Islet precursor cell (in vitro differentiated cells): ENCODE results near the gene APOC1.
A peak's percentile ranks its signal among the peaks of the same experiment; 100 is the strongest.
"Not testable (repeated sequence)": the region's sequence is repeated elsewhere in the genome, so short reads cannot be mapped to it uniquely, and the experiment has no call there.

ENCODE experiments used
- DNase-seq: peaks from one replicate; pipeline ENCODE4 v3.0.0-alpha.2; 2018

Gene APOC1

DNA sequence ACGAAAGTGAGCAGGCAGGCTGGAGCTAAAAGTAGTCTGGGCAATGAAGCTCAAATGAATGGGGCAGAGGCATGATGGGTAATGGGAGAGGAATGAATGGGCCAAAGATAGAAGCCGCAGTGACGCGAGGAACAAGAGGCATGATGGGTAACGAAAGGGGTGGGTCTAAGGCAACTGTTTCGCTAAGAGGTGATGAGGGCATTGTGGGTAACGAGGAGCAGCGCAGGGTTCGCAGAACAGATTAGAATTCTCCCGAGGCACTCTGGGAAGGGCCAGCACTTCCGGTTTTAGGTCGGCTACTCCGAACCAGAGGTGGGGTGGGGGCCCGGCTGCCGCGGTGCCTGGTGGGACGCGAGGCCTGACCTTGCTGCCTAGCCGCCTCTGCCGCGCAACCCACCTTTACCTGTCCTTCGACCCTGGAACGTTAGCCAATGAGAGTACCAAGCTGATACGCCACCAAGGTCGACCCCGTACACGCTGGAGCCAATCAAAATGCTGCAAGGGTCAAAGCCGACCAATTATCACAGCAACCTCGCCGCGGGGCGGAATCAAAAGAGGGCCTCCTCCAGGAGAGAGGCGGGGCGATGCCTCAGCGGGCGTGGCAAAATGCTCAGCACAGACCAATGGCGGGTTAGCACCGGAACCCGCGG lies 23.9 kb upstream of the APOC1 start:
- peak; percentile 100 for DNase-seq

DNA sequence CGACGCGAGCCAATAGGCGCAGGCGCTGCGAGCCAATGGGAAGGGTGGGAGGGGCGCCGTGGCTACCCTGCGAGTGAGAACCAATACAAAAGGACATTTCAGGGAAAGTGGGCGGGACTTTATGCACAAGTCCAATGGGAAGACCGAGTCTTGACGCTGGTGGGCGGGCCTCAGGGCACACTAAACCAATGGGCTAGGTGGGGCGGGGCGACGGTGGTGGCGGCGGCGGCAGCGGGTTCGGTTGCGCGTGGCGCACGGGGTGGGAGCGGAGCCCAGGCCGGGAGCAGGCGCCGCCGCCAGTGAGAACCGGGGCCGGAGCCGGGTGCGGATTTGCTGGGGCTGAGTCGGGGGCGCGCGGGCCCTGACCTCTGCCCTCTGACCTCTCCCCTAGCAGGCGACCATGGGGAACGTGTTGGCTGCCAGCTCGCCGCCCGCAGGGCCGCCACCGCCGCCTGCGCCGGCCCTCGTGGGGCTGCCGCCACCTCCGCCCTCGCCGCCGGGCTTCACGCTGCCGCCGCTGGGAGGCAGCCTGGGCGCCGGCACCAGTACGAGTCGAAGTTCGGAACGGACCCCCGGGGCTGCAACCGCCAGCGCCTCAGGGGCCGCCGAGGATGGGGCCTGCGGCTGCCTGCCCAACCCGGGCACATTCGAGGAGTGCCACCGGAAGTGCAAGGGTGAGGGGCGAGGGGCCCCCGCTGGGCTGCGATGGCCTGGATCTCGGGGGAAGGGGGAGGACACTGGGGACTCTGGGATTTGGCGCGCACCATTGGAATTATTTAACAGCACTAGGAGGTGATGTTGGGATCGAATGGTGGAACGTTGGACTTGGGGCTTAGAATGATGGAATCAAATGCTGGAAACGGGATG lies 23.2 kb upstream of the APOC1 start, which contains the start of gene TOMM40:
TSS of gene TOMM40 (plus strand) at position 239 of the 867 bp plus-strand sequence. CDS start at position 401, 162 bp downstream.
- no peak for DNase-seq

DNA sequence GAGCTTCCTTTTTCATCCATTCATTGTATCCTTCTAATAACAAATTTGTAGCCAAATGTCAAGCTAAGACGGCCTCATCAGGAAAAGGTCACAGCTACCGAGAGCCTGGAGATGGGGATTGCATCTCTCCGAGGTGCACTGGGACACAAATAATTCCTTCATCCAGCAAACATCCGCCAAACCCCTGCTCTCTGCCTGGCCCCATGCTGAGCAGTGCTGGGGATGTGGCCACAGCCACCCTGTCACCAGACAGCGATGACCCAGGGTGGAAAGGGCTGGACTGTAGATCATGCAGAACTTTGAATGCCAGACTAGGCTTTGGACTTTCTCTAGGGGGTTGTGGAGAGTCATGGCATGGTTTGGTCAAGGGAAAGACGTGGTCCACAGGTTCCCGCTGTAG lies 21.5 kb upstream of the APOC1 start:
- no peak for DNase-seq

DNA sequence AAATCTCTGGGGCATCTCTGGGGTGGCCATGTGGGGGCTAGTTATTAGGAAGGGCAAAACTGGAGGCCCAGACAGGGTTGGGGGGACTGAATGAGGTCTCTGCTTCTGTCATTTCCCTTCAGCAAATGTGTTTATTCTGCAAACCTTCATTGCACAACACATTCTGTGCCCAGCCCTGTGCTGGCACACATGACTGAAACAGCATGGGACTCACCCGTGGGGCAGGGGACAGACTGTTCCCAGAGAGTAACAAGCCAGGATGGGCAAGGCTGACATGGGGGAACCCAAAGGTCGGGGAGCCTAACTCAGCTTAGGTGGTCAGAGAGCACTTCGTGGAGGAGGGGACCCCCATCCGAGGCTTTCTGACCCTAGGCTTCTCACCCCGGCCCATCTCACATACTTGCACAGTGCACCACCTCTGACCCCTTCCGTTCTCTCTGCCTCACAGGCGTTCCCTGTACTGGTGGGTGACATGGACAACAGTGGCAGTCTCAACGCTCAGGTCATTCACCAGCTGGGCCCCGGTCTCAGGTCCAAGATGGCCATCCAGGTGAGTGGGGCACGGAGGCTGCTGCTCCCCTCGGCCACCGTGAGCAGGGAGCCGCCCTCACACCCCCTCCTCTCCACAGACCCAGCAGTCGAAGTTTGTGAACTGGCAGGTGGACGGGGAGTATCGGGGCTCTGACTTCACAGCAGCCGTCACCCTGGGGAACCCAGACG lies 20.9 kb upstream of the APOC1 start:
- no peak for DNase-seq

DNA sequence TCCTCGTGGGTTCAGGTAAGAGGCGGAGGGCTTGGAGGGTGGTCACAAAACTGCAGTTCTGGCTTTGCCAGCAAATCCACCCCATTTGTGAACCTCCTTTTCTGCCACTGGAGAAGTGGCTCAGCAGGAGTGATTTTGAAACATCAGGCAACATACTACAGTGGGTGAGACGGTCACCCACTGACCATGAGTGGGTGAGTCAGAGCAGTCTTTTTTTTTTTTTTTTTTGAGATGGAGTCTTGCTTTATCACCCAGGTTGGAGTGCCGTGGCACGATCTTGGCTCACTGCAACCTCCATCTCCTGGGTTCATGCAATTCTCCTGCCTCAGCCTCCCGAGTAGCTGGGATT lies 20.4 kb upstream of the APOC1 start:
- DNase-seq = no peak

DNA sequence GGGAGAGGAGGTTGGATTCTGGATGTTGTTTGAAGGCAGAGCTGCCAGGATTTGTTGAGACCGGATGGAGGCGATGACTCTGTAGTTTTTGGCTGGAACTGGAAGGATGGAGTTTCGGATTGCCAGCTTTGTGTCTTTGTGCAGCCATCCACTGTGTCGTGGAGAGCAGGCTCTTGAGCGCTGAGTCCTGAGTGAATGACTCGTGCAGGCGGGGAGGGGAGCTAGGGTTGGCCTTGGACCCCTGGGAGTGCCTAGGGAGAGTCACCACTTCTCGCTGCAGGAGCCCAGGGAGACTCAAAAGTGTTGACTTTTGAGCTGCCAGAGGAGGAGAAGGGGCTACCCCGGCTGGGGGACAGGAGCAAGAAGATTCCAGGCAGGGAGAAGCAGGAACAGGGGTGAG lies 19.5 kb upstream of the APOC1 start:
- no peak for DNase-seq

DNA sequence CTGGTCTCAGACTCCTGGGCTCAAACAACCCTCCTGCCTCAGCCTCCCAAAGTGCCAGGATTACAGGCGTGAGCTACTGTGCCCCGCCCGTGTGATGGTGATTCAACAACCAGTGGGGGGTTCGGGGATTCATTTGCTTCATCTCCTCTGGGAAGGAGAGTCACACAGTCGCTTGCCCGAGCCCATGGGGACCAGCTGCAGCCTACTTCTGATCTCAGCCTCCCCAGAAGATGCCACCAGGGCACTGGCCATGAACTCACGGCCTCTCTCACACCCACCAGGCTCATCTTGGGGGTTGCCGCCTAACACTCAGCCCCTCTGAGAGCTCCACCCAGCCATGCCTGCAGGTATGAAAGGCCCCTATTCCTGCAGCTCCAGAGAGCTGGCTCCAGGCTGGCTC lies 16.6 kb upstream of the APOC1 start:
- peak; percentile 44 for DNase-seq

DNA sequence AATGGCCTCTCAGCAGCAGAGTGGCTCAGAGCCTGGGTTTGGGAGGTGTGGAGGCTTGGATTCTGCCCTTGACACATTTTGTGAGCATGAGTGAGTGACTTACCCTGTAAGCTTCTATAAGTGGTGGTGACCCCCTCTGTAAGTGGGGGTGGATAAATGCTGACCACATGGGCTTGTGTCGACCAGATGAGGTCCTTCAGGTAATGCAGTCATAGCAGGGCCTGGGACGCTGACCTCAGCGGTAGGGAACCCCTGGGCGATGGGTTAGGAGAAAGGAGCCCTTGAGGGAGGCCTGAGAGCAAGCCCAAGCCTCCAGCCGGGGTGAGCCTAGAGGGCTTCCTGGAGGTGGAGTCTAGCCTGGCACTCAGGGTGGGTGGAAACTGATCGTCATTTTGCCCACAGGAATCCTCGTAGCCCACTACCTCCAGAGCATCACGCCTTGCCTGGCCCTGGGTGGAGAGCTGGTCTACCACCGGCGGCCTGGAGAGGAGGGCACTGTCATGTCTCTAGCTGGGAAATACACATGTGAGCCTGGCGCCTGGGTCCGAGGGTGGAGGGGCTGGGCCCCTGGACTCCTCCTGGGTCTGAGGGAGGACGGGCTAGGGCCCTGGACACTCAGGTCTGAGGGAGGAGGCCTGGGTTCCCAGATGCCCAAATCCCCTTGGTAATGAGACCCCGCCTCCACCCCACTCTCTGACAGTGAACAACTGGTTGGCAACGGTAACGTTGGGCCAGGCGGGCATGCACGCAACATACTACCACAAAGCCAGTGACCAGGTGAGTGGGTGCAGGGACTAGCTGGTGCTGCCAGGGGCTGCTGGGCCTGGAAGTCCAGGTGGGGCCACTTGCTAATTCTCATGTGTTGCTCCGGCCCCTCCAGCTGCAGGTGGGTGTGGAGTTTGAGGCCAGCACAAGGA lies 13.8 kb upstream of the APOC1 start:
- DNase-seq = peak; percentile 42

DNA sequence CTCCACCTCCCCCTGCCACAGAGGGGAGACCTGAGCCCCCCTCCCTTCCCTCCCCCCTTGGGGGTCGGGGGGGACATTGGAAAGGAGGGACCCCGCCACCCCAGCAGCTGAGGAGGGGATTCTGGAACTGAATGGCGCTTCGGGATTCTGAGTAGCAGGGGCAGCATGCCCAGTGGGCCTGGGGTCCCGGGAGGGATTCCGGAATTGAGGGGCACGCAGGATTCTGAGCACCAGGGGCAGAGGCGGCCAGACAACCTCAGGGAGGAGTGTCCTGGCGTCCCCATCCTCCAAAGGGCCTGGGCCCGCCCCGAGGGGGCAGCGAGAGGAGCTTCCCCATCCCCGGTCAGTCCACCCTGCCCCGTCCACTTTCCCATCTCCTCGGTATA lies 11.2 kb upstream of the APOC1 start:
- no peak for DNase-seq

DNA sequence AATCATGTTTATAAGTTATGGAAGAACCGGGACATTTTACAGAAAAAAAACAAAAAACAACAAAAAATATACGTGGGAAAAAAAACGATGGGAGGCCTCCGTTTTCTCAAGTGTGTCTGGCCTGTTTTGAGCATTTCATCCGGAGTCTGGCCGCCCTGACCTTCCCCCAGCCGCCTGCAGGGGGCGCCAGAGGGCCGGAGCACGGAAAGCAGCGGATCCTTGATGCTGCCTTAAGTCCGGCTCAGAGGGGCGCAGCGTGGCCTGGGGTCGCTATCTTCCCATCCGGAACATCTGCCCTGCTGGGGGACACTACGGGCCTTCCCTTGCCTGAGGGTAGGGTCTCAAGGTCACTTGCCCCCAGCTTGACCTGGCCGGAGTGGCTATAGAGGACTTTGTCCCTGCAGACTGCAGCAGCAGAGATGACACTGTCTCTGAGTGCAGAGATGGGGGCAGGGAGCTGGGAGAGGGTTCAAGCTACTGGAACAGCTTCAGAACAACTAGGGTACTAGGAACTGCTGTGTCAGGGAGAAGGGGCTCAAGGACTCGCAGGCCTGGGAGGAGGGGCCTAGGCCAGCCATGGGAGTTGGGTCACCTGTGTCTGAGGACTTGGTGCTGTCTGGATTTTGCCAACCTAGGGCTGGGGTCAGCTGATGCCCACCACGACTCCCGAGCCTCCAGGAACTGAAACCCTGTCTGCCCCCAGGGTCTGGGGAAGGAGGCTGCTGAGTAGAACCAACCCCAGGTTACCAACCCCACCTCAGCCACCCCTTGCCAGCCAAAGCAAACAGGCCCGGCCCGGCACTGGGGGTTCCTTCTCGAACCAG lies 10.6 kb upstream of the APOC1 start:
- DNase-seq = peak; percentile 90

DNA sequence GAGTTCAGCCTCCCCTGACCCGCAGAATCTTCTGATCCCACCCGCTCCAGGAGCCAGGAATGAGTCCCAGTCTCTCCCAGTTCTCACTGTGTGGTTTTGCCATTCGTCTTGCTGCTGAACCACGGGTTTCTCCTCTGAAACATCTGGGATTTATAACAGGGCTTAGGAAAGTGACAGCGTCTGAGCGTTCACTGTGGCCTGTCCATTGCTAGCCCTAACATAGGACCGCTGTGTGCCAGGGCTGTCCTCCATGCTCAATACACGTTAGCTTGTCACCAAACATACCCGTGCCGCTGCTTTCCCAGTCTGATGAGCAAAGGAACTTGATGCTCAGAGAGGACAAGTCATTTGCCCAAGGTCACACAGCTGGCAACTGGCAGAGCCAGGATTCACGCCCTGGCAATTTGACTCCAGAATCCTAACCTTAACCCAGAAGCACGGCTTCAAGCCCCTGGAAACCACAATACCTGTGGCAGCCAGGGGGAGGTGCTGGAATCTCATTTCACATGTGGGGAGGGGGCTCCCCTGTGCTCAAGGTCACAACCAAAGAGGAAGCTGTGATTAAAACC lies 9.9 kb upstream of the APOC1 start:
- no peak for DNase-seq

DNA sequence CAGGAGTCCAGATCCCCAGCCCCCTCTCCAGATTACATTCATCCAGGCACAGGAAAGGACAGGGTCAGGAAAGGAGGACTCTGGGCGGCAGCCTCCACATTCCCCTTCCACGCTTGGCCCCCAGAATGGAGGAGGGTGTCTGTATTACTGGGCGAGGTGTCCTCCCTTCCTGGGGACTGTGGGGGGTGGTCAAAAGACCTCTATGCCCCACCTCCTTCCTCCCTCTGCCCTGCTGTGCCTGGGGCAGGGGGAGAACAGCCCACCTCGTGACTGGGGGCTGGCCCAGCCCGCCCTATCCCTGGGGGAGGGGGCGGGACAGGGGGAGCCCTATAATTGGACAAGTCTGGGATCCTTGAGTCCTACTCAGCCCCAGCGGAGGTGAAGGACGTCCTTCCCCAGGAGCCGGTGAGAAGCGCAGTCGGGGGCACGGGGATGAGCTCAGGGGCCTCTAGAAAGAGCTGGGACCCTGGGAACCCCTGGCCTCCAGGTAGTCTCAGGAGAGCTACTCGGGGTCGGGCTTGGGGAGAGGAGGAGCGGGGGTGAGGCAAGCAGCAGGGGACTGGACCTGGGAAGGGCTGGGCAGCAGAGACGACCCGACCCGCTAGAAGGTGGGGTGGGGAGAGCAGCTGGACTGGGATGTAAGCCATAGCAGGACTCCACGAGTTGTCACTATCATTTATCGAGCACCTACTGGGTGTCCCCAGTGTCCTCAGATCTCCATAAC lies 8.8 kb upstream of the APOC1 start, which contains the start of gene APOE:
TSS of gene APOE (plus strand) at position 360 of the 724 bp plus-strand sequence. CDS start 829 bp downstream, outside the sequence.
- peak; percentile 92 for DNase-seq

DNA sequence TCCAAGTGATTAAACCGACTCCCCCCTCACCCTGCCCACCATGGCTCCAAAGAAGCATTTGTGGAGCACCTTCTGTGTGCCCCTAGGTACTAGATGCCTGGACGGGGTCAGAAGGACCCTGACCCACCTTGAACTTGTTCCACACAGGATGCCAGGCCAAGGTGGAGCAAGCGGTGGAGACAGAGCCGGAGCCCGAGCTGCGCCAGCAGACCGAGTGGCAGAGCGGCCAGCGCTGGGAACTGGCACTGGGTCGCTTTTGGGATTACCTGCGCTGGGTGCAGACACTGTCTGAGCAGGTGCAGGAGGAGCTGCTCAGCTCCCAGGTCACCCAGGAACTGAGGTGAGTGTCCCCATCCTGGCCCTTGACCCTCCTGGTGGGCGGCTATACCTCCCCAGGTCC lies 6.8 kb upstream of the APOC1 start:
- no peak for DNase-seq

DNA sequence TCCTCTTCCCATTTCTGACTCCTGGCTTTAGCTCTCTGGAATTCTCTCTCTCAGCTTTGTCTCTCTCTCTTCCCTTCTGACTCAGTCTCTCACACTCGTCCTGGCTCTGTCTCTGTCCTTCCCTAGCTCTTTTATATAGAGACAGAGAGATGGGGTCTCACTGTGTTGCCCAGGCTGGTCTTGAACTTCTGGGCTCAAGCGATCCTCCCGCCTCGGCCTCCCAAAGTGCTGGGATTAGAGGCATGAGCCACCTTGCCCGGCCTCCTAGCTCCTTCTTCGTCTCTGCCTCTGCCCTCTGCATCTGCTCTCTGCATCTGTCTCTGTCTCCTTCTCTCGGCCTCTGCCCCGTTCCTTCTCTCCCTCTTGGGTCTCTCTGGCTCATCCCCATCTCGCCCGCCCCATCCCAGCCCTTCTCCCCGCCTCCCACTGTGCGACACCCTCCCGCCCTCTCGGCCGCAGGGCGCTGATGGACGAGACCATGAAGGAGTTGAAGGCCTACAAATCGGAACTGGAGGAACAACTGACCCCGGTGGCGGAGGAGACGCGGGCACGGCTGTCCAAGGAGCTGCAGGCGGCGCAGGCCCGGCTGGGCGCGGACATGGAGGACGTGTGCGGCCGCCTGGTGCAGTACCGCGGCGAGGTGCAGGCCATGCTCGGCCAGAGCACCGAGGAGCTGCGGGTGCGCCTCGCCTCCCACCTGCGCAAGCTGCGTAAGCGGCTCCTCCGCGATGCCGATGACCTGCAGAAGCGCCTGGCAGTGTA lies 6.2 kb upstream of the APOC1 start:
- no peak for DNase-seq

DNA sequence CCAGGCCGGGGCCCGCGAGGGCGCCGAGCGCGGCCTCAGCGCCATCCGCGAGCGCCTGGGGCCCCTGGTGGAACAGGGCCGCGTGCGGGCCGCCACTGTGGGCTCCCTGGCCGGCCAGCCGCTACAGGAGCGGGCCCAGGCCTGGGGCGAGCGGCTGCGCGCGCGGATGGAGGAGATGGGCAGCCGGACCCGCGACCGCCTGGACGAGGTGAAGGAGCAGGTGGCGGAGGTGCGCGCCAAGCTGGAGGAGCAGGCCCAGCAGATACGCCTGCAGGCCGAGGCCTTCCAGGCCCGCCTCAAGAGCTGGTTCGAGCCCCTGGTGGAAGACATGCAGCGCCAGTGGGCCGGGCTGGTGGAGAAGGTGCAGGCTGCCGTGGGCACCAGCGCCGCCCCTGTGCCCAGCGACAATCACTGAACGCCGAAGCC lies 5.6 kb upstream of the APOC1 start:
- DNase-seq = no peak

DNA sequence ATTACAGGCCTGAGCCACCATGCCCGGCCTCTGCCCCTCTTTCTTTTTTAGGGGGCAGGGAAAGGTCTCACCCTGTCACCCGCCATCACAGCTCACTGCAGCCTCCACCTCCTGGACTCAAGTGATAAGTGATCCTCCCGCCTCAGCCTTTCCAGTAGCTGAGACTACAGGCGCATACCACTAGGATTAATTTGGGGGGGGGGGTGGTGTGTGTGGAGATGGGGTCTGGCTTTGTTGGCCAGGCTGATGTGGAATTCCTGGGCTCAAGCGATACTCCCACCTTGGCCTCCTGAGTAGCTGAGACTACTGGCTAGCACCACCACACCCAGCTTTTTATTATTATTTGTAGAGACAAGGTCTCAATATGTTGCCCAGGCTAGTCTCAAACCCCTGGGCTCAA lies 4.6 kb upstream of the APOC1 start:
- no peak for DNase-seq

DNA sequence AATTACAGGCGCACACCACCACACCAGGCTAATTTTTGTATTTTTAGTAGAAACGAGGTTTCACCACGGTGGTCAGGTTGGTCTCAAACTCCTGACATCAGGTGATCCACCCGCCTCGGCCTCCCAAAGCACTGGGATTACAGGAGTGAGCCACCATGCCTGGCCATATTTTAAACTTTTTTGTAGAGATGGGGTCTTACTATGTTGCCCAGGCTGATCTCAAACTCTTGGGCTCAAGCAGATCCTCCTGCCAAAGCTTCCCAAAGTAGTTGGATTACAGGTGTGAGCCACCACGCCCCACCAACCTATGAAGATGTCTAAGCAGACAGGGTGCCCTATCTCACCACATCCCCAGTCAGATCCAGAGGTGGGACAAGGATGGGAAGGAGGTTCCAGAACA lies 2.5 kb upstream of the APOC1 start:
- not testable (repeated sequence) for DNase-seq

DNA sequence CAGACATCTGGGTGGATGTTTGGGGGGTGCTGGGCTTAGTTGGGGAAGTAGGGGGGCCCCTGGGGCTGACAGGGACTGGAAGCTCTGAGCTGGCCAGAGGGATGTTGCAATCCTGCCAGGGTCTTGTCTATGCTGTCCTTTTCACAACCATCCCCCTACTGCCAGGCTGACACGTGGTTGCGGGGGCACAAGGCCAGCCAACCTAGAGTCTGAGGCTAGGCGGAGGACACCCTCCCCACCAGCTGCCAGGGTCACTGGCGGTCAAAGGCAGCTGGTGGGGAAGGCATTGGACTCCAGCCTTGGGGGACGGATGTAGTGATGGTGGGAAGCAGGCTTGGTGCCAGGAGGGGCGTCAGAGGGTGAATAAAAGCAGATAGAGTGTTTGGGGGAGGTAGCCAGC lies 1.6 kb upstream of the APOC1 start:
- no peak for DNase-seq

DNA sequence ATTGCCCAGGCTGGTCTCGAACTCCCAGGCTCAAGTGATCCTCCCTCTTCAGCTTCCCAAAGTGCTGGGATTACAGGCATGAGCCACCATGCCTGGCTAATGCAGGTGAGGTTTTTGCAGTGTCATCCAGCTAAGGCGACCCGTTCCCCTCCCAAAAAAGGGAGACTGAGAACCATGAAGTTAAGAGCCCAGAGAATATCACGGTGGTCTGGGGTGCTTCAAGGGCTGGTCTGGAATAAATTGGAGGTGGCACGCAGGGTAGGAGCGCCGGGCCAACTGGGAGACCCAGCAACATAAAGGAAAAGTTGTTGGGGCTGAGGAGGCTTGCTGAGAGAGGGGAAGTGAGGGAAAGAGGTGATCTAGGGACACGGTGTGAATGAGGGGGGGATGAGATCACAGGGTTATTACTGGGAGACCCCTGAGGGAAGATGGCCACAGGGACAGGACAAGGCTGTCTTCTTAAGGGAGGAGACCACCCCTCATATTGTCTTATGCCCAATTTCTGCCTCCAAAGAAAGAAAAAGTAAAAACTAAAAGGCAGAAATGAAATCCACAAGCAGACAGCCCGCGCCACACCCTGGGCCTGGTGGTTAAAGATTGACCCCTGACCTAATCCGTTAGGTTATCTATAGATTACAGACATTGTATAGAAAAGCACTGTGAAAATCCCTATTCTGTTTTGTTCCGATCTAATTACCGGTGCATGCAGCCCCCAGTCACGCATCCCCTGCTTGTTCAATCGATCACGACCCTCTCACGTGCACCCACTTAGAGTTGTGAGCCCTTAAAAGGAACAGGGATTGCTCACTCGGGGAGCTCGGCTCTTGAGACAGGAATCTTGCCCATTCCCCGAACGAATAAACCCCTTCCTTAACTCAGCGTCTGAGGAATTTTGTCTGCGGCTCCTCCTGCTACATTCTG lies 636 bp upstream of the APOC1 start:
- DNase-seq = not testable (repeated sequence)
